ENCODE measurements around the gene IHH.

- TF ChIP-seq CTCF (conservative IDR thresholded peaks at IDR 0.05; ENCODE audit: low read depth, low read length): no peak
- no peak for TF ChIP-seq EZH2 (IDR thresholded peaks at IDR 0.05; ENCODE audit: low read length, unreplicated experiment)
- no peak for TF ChIP-seq EZH2phosphoT487 (IDR thresholded peaks at IDR 0.05; ENCODE audit: borderline replicate concordance, low read length)
Measured at GRCh38 chr2:219030177-219030940, 30.4 kb downstream of the IHH start.

Measured in PC-3 (cell line).